ENCODE results near the gene CEPT1.

CEPT1 gene

GRCh38 chr1:111147948-111148347 is 7.9 kb downstream of the CEPT1 start:
- DNase-seq: no peak

DNA sequence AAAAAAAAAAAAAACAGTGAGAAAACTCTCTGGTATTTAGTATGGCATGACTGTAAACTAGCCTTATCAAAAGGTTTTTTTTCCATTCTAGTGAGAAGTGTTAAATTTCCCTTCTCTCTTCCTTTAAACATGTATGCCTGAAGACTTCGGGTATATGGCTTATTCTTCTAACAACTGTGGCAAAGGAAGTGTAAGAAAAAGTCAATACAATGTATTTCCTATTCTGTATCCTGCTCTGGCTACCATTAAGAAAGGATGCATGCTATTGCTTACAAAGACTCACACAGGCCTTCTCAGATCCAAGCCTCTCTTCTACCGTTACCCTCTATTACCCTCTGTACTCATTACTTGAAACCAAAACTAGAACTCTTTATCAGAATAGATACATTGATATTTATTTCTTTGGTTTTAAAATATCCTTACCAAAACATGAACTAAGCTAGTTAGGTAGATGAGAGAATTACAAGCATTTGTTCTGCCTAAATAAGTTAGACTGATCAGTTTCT is 8.4 kb downstream of the CEPT1 start:
- DNase-seq: no peak

GRCh38 chr1:111151838-111152237 is 11.8 kb downstream of the CEPT1 start:
- no peak for DNase-seq

DNA sequence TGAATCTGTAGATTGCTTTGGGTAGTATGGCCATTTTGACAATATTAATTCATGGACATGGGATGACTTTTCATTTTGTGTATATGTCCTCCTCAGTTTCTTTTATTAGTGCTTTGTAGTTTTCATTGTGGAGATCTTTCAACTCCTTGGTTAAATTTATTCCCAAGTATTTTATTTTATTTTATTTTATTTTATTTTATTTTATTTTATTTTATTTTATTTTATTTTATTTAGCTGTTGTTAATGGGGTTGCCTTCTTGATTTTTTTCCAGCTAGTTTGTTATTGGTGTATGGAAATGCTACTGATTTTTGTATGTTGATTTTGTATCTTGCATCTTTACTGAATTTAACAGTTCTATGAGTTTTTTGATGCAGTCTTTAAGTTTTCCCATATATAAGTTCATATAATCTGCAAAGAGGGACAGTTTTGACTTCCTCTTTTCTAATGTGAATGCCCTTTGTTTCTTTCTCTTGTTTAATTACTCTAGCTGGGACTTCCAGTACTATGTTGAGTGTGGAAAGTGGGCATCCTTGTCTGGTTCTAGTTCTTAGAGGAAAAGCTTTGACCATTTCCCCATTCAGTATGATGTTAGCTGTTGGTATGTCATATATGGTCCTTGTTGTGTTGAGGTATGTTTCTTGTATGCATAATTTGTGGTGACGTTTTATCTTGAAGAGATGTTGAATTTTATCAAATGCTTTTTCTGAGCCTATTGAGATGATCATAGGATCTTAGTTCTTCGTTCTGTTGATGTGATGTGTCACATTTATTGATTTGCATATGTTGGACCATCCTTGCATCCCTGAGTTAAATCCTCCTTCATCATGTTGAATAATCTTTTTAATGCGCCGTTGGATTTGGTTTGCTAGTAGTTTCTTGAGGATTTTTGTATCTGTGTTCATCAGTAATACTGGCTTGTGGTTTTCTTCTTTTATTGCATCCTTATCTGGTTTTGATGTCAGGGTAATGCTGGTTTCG is 14.3 kb downstream of the CEPT1 start:
- DNase-seq: no peak

- no peak for DNase-seq
These were observed 17.4 kb downstream of the CEPT1 start for GRCh38 chr1:111157431-111157830.

GRCh38 chr1:111161843-111162487 is 21.9 kb downstream of the CEPT1 start:
- DNase-seq: no peak

GRCh38 chr1:111162488-111162880 is 22.5 kb downstream of the CEPT1 start:
- DNase-seq: no peak

- no peak for DNase-seq
These were observed 23.3 kb downstream of the CEPT1 start for GRCh38 chr1:111163363-111163762.

DNA sequence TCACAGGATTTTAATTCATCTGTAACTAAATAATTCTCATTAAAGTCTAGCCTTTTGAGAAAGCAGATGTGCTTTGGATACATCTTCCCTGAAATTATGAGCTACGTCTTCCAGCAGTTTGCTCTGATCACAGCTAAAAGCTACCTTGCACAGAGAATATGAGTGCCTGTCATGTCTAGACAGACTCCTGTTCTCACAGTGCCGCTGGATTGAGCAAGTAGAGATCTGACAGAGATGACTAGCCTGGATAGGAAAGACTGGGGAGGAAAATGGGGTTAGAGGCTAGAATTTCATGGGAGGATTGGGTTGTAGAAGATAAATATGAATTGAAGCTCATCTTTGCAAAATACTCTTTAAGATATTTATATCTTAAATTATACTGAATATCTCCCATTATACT is 24.1 kb downstream of the CEPT1 start:
- no peak for DNase-seq

GRCh38 chr1:111172463-111172862 is 32.4 kb downstream of the CEPT1 start:
- DNase-seq: no peak

- no peak for DNase-seq
These were observed 34.0 kb downstream of the CEPT1 start for GRCh38 chr1:111174070-111174469.

DNA sequence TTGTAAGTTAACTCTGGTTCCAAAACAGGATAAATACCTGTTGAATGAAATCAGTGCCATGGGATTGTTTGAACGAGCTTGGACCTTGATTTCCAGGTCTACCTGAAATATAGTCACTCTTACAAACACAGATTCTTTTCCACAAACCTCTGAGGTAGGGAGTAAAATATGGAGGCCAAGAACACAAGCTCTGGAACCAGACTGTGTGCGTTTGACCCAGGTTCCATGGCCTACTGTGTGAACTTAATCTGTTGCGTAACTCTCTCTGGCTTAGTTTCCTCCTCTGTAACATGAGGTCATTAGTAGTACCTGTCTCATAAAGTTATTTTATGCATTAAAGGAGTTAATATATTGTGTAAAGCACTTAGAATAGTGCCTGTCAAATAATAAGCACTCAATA is 35.3 kb downstream of the CEPT1 start:
- no peak for DNase-seq

- DNase-seq: no peak
These were observed 36.7 kb downstream of the CEPT1 start for GRCh38 chr1:111176678-111177077.

DNA sequence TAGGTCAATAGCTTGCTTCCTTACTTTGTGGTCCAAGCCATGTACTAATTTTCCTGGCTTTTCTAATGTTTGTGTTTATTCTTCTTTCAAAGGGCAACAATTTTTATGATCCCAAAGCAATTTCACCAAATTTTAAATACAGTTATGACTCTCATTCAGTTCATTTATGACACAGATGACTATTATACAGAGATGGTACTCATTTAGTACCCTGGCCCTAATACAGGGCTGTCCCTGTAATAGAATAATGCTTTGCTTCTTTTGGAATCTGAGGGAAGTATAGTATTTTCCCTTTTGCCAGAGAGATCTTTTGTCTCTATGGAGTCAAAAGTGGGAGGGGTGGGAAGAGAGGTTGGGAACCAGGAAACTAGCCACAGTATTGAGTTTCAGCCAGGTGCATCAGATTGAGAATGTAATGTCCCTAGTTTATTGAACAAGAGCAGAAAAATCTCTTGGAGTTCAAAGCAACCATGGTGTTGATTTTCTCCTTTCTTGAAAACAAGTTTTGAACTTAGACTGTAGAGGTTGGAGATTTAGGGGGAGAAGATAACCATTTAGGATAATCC is 40.0 kb downstream of the CEPT1 start:
- no peak for DNase-seq

DNA sequence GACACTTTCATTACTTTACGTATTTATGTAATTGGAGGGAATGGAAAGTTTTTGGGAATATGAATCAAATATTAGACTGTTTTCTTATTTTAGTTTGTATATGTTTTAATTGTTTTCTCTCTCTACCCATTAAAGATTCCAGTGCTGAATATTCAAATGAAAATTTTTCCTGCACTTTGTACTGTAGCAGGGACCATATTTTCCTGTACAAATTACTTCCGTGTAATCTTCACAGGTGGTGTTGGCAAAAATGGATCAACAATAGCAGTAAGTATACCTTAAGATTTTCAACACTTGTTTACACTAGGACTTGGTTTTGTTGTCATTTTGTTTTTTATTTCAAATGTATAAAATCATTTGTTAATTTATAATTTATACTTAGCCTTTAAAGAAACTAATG is 42.0 kb downstream of the CEPT1 start:
- DNase-seq: no peak

GRCh38 chr1:111183308-111184069 is 43.5 kb downstream of the CEPT1 start:
- no peak for DNase-seq

GRCh38 chr1:111184663-111185062 is 44.6 kb downstream of the CEPT1 start:
- no peak for DNase-seq

DNA sequence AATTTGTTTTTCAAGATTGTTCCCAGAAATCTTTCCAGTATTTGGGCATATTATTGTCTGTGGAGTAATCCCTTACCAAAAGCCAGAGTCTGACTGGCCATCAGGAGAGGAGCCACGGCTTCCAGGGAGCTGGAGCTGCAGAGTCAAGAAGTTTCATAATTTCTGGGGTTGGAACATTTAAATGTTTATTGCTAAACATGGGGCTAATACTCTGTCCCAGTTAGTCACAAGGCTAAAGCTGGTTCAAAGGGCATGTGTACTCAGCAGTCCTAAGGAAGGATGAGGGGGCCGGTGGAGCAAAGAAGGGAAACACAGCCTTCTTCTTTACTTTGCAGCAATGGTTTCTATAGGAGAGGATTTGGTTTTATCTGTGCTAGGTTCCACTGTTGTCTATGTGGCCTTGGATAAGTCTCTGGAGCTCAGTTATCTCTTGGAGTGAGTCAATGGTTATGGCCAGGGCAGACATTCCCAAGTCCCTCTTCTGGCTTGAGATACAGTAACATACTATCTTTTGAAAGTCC is 51.0 kb downstream of the CEPT1 start:
- no peak for DNase-seq

DNA sequence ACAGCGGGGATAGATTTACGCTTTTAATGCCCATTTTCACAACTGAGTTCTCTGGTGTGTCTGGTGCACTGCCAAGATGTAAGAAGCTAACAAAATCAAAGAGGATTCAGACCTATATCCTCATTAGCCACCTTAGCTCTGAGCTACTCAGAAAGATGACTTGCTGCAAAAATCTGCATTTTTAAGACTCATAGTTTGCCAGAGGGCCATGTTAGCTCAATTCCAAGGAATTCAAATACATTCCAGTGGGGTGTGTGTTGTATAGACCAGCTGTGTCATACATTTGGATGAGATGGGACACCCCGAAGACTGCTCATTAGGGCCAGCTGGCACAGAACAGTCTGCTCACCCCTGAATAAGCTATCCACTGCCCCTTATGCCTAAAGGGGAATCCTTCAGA is 51.5 kb downstream of the CEPT1 start:
- DNase-seq: no peak

- DNase-seq: no peak
These were observed 52.1 kb downstream of the CEPT1 start for GRCh38 chr1:111192074-111192473.

- no peak for DNase-seq
These were observed 52.9 kb downstream of the CEPT1 start for GRCh38 chr1:111192658-111193519.
